Astrocyte of the cerebellum (primary cell): Measurements from ENCODE around the gene KLHDC9.

Experiments
- DNase-seq: peaks from one replicate; pipeline ENCODE4 v3.0.0-alpha.2; 2011; ENCODE audit warnings: low read depth
- H3K4me3 ChIP-seq: 2 replicates; pipeline ENCODE4 v1.5.1; 2011; ENCODE audit warnings: mild to moderate bottlenecking, low read depth, low read length, moderate library complexity
- CTCF ChIP-seq: IDR thresholded peaks from 2 replicates; pipeline ENCODE4 v1.5.1; 2012; ENCODE audit warnings: low read length, low read depth, moderate library complexity, mild to moderate bottlenecking; ENCODE audit errors: missing control alignments
- in situ Hi-C: cut with HindIII; loops from 2 replicates; pipeline ENCODE4 v1.10.0; 2017; ENCODE audit warnings: low sequenced_read_pairs

The KLHDC9 gene

GRCh38 chr1:161076410-161076809, 21.8 kb upstream of the KLHDC9 start:
- in situ Hi-C loops = no loop called here
- TF ChIP-seq CTCF = no peak
- H3K4me3 ChIP-seq = no peak overlapping the region
- DNase-seq = no peak

DNA sequence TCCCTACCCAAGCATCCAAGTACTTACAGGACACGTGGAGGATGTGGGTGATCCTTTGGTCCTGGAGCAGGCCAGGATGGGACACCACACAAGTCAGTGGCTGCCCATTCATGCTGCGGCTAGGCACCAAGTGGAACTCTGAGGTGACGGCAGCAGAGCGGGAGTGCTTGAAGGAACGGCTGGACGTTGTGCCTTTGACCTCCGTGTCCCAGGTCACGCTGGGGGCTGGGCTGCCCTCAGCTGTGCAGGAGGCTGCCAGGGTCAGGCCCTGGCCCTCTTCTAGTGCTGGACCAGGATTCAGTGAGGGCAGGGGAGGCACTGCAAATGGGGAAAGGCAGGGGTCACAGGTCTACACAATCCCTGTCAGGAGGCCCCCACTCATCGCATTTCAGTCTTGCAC, 20.7 kb upstream of the KLHDC9 start:
- TF ChIP-seq CTCF = no peak
- in situ Hi-C loops = no loop called here
- no peak for DNase-seq
- no peak overlapping the region for H3K4me3 ChIP-seq

DNA sequence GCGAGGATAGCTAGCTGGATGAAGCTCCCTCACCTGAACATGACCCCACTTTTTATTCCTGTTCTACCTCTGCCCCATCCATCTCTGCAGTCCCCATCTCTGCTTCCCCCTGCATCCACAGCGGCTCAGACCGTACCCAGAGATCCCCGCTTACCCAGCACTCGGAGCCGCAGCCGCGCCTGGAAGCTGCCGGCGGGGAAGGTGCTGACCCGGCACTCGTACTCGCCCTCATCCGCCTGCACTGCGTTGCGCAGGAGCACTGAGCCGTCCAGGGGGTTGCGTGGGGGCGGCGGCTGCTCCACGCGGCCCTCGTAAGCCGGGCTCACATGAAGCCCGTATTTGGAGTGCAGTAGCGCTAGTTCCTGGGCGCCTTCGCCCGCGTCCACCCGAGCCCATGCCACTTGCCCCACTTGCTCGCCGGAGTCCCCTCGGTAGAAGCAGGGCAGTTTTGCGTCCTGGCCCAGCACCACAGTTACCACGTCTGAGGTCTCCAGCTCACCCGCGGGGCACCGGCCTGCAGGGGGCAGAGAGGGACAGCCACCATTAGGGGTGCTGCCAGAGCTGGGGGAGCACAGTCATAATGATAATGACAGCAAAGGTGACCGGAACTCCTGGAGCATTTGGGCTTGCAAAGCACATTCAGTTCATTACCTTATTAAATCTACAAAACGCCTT, 18.6 kb upstream of the KLHDC9 start:
- TF ChIP-seq CTCF = no peak
- in situ Hi-C loops = no loop called here
- H3K4me3 ChIP-seq = no peak overlapping the region
- no peak for DNase-seq

DNA sequence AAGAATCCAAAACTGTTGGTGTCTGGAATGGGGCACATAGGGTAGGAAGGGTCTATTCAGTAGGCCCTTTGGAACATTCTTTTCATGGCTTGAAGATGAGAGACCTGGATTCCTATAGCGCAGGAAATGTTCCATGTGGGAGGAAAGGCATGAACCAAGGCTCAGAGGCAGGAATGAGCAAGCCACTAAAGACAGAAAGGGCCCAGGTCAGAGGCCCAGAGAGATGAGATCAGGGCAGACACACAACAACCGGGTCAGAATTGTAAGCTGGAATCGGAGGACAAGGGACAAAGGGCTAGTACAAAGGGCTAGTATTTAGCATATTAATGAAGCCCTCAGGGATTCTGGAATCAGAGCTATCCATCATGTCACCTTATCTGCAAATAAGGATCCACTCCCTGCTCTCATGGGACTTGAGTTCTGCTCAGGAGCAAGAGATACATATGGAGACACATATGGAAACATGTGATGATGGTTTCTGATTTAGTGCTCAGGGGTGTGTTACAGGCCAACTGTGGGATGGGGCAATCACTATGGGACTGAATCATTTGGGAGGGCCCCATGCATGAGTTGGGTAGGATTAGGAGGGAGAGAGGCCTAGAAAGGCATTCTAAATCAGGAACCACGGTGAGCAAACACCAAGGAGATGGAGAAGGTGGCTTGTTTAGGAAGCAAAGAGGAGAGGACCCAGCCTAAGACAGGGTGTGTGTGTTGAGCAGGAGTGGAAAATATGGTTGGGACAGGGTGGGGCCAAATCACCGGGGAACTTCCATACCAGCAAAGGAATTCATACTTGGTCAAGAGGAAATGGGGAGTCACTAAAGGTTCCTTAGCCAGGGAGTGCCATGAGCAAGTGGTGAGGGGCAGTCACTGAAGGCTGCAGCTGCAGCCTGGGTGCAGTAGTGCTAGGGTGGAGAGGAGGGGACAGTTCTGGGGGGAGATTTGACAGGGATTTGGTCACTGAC, 17.4 kb upstream of the KLHDC9 start:
- no peak overlapping the region for H3K4me3 ChIP-seq
- DNase-seq = no peak
- in situ Hi-C loops = no loop called here
- TF ChIP-seq CTCF = no peak

- H3K4me3 ChIP-seq = no peak overlapping the region
- TF ChIP-seq CTCF = no peak
- in situ Hi-C loops = no loop called here
- DNase-seq = no peak
Observed at GRCh38 chr1:161081519-161081918, 16.6 kb upstream of the KLHDC9 start.

DNA sequence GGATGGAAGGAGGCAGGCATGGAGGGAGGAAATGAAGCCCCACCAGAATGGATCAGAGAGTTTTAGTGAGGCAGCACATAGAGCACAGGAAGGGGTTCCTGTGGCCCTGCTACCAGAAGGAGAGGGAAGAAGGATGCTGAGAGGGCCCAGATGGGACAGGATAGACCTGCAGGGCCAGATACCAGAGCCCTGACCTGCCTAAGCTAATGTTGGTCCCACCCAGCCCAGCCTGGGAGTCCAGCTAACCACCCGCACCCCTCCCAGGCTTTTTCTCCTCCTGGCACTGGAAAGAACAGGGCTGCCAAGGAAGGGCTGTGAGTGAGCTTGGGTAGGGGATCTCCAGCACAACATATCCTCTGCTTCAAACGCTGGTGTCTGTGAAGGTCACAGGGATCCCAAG, 15.7 kb upstream of the KLHDC9 start:
- in situ Hi-C loops = no loop called here
- no peak overlapping the region for H3K4me3 ChIP-seq
- DNase-seq = no peak
- no peak for TF ChIP-seq CTCF
